Measurements from ENCODE around the gene CTTNBP2NL.
"Not testable (repeated sequence)": the region's sequence is repeated elsewhere in the genome, so short reads cannot be mapped to it uniquely, and the experiment has no call there.

DNA sequence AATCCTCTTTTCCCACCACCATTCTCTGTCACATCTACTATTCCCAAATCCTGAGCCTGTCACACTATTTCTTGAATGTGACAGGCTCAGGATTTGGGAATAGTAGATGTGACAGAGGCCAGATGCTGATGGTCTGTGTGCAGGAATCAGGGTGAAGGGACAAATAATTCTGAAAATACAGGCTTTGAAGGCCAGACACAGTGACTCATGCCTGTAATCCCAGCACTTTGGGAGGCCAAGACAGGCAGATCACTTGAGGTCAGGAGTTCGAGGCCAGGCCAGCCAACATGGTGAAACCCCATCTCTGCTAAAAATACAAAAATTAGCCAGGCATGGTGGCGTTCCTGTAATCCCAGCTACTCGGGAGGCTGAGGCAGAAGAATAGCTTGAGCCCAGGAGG is 55.3 kb downstream of the CTTNBP2NL start:
- TF ChIP-seq, protein P1, sequence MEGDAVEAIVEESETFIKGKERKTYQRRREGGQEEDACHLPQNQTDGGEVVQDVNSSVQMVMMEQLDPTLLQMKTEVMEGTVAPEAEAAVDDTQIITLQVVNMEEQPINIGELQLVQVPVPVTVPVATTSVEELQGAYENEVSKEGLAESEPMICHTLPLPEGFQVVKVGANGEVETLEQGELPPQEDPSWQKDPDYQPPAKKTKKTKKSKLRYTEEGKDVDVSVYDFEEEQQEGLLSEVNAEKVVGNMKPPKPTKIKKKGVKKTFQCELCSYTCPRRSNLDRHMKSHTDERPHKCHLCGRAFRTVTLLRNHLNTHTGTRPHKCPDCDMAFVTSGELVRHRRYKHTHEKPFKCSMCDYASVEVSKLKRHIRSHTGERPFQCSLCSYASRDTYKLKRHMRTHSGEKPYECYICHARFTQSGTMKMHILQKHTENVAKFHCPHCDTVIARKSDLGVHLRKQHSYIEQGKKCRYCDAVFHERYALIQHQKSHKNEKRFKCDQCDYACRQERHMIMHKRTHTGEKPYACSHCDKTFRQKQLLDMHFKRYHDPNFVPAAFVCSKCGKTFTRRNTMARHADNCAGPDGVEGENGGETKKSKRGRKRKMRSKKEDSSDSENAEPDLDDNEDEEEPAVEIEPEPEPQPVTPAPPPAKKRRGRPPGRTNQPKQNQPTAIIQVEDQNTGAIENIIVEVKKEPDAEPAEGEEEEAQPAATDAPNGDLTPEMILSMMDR (IDR thresholded peaks at IDR 0.05), result not testable (repeated sequence)
- not testable (repeated sequence) for TF ChIP-seq ZNF302 (CRISPR knock-in tag; IDR thresholded peaks at IDR 0.05); NFE2L2 (conservative IDR thresholded peaks at IDR 0.05; ENCODE audit: low read length); RCOR1 (IDR thresholded peaks at IDR 0.05; ENCODE audit: low read depth, low read length); MAFK (IDR thresholded peaks at IDR 0.05; ENCODE audit: partially characterized antibody); RFX5 (IDR thresholded peaks at IDR 0.05)
